Anterior cingulate cortex (tissue), 58 donors: ENCODE data around the gene HIGD1A.
A peak's percentile ranks its signal among the peaks of the same experiment; 100 is the strongest.

Experiments
- DNase-seq, 58 donors: peaks; one replicate each; lab custom pipeline; 2025; lab: John Stamatoyannopoulos, UW

HIGD1A gene

GRCh38 chr3:42742259-42742658, 62.0 kb downstream of the HIGD1A start:
- DNase-seq: no peak

- no peak for DNase-seq
Measured at GRCh38 chr3:42741796-42742195, 62.5 kb downstream of the HIGD1A start.

GRCh38 chr3:42739401-42740158, 64.7 kb downstream of the HIGD1A start:
- DNase-seq: peak in 55 of 58 donors; percentile 44 to 92 (median 80)

- no peak for DNase-seq
Measured at GRCh38 chr3:42736531-42736930, 67.8 kb downstream of the HIGD1A start.

GRCh38 chr3:42736081-42736480, 68.2 kb downstream of the HIGD1A start:
- DNase-seq: no peak

GRCh38 chr3:42735615-42736014, 68.7 kb downstream of the HIGD1A start:
- no peak for DNase-seq

GRCh38 chr3:42735019-42735418, 69.3 kb downstream of the HIGD1A start:
- DNase-seq: no peak

GRCh38 chr3:42734263-42734860, 69.9 kb downstream of the HIGD1A start:
- DNase-seq: peak in 3 of 58 donors; percentile 24 to 65 (median 30)

GRCh38 chr3:42733501-42734262, 70.6 kb downstream of the HIGD1A start:
- peak in 51 of 58 donors; percentile 31 to 94 (median 73) for DNase-seq
